HG03175 (cell line): ENCODE data around the gene MLKL.
"Not testable (repeated sequence)": the region's sequence is repeated elsewhere in the genome, so short reads cannot be mapped to it uniquely, and the experiment has no call there.

Experiments
- ATAC-seq: cut with Tn5 transposase; IDR thresholded peaks from one replicate; pipeline ENCODE4 v1.9.1; 2021; ENCODE audit warnings: mild to moderate bottlenecking, moderate library complexity; ENCODE audit not compliant: unreplicated experiment

The MLKL gene

GRCh38 chr16:74709441-74709877 lies 8.8 kb upstream of the MLKL start:
- ATAC-seq, result peak; percentile 78

- ATAC-seq, result peak; percentile 16
These were observed 585 bp downstream of the MLKL start for GRCh38 chr16:74700116-74700437.

GRCh38 chr16:74699666-74700065 lies 996 bp downstream of the MLKL start:
- ATAC-seq, result no peak

DNA sequence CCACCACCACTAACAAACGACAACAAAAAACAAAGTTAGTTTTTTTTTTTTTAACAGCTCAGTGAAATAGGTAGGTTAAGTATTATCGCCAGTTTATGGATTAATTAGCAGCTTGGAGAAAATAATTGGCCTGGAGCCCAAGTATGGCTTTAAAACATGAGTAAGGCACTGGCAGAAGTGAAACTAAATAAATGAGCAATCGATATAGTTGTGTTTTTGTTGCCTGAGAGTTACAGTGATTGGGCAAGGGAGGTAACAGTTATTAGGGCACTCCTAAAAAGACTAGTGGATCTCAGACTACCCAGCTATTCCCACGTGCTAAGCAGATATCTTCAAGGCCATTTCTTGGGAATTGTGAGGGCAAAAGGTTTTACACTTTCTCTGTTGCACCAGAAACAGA lies 2.4 kb downstream of the MLKL start:
- no peak for ATAC-seq

DNA sequence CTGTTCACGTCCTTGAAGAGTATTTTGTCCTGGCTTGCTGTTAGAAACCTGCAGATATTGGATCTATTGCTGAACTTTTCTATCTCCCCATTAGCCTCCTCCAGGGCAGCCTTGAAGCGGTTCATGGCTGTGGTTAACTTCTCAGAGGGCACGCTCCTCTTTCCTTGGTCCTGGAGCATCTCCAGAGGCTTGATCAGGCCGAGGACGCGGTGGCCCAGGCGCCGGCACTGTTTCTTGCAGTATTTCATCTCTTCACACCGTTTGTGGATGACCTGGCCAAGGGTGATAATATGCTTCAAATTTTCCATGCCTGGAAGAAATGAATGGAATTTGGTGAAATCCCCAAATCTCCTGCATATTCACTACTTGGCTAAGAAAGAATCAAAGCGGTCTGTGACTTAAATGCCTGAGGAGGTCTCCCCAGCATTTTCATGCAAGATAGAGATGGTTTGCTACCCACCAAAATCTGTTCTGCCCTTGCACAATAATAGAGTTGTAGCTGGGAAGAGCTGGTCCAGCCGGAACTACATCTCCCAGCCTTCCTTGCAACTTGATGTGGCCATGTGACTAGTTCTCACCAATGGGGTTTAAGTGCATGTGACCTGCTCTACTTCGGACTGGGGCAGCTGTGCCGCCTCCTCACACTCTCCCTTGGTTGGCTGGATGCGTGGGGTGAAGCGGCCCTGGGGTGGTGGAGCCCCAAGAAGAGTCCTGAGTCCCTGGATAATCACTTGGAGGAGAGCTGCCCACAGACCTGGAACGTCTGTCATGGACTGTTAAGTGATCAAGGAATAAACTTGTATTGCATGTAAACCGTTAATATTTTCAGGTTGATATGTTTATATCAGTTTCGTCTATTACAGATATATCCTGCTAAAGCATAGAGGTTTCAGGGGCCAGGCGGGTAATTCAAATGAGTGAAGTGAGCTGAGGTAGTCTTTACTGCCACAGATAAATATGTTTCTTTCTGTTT lies 4.9 kb downstream of the MLKL start:
- ATAC-seq, result peak; percentile 91

- no peak for ATAC-seq
These were observed 9.4 kb downstream of the MLKL start for GRCh38 chr16:74691093-74691855.

DNA sequence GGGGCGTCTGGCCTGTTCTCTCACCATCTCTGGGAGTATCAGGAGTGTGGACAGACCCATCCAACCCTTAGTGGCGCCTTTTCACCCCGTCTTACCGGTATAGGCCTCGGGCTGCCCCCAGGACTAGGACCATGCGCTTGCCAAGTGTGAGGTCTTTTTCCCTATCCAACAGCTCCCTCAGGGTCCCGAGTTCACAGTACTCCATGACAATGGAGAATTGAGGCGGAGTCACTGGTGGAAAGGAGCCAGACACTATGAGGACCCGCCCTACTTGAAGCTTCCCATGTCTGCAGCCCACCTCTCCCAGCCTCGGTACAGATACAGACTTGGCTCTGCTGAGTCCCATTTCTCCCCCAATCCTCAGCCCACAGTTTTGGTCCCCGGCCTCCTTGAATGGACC lies 18.1 kb downstream of the MLKL start:
- ATAC-seq, result no peak

- ATAC-seq, result no peak
These were observed 20.0 kb downstream of the MLKL start for GRCh38 chr16:74680681-74681080.

DNA sequence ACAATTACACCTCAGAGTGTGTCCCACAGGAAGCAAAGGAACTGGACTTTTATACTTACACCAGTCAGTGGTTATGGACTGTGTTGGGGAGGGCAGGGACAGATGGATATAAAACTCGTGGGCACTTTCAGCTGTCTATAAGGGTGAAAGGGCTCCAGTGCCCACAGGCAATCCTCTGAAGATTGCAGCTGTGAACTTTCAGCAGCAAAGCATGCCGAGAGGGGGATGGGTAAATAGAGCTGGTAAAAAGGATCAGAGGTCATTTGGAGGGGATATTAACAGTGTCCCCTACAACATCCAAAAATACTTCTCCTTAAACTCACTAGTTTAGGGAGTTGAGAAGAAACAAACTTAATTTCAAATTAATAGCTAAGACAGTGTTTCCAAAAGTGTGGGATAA lies 20.7 kb downstream of the MLKL start:
- ATAC-seq, result no peak

DNA sequence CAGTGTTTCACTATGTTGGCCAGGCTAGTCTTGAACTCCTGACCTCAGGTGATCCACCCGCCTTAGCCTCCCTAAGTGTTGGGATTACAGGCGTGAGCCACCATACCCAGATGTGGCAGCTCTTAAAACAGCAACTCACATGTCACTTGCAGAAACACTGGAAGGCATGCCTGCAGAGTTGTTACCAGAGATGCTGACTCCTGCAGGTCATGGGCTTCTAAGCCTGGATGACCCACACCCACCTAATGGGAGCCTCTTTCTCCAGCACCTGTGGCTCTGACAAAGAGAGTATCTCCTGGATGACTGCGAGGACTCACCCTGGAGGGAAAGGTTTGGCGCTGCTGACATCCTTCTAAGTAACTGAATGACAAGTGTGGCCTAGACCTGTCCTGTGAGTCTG lies 22.8 kb downstream of the MLKL start:
- ATAC-seq, result no peak

DNA sequence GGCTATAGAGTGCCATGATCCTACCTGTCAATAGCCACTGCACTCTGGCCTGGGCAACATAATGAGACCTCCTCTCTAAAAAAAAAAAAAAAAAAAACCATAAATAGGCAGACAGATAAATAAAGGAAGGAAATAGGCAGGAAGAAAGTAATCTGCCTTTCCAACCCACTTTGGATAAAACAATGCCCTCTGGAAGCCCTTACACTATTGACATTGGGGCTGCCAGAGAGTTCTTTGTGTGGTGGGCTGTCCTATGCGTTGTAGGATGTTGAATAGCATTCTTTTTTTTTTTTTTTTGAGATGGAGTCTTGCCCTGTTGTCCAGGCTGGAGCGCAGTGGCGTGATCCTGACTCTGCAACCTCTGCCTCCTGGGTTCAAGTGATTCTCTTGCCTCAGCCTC lies 26.8 kb downstream of the MLKL start:
- no peak for ATAC-seq

GRCh38 chr16:74668877-74669276 lies 31.8 kb downstream of the MLKL start:
- not testable (repeated sequence) for ATAC-seq

- ATAC-seq, result no peak
These were observed 33.4 kb downstream of the MLKL start for GRCh38 chr16:74667255-74667700.

DNA sequence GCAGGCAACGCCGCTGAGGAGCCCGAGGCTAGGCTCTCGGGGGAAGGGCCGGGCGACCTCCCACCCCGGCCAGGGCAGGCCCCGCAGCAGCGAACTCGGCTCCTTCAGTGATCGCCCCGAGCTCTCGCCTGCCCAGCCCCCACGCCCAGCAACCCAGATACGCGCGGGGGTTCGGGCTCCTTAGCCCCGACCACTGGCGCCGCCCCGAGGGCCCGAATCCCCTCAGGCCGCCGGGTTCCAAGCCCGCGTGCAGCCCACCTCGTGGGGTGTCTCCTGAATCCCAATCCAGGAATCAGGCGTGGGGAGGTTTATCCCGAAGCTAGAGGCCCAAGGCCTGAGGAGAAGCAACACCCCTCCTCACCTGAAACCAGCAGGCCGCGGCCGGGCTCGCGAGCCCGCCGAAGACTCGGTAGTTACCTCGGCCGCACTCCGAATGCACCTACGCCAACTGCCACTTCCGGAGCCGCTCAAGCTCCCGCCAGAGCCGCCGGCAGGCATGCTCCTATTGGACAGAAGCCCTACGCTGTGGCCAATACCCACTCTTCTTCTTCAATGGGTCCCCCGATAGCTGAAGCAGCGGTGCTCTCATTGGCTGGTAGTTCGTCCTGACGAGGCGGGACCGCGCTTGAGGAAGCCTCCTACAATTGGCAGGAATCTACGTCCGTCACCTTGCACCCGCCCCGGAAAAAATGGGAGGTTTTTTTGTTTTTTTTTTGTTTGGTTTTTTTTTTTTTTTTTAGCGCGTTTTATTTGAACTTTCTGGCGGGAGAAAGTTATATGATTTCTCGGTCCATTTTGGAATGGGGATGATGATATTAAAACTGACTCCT lies 34.0 kb downstream of the MLKL start, which contains the start of gene RFWD3:
RFWD3 (minus strand) TSS at position 453 of the 830 bp plus-strand sequence. CDS start 5,428 bp downstream, outside the sequence.
- peak; percentile 100 for ATAC-seq

GRCh38 chr16:74666010-74666421 lies 34.6 kb downstream of the MLKL start:
- ATAC-seq, result no peak

GRCh38 chr16:74661064-74661463 lies 39.6 kb downstream of the MLKL start:
- ATAC-seq, result no peak

DNA sequence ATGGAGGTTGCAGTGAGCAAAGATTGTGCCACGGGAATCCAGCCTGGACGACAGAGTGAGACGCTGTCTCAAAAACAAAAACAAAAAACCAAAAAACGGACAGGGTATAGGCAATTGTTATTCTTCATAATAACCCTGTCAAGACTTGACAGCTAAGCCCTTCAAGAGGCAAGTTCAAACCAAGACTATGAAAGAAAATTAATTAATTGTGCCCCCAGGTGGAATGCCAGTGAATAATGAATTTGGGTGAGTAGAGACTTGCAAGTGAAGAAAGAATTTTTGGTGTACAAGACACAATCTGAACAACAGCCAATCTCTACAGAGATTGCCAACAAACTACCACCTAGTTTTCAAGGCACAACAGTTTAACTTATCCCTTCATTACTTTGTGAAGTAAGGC lies 40.3 kb downstream of the MLKL start:
- ATAC-seq, result no peak

- no peak for ATAC-seq
These were observed 41.6 kb downstream of the MLKL start for GRCh38 chr16:74659041-74659440.

GRCh38 chr16:74657870-74658642 lies 42.6 kb downstream of the MLKL start:
- no peak for ATAC-seq

- ATAC-seq, result no peak
These were observed 46.1 kb downstream of the MLKL start for GRCh38 chr16:74654536-74655050.
